ENCODE results near the gene RPL5. TPM values are rescaled to one million over a fixed set of nuclear protein-coding genes. Genes with fewer than 3 reads are reported as not detected.
A peak's percentile ranks its signal among the peaks of the same experiment; 100 is the strongest.

RPL5 gene
- polyA plus RNA-seq, 1 experiment = 2,752 TPM

- DNase-seq (ENCODE audit: low read depth, low spot score) = no peak
- POLR2A ChIA-PET = no interaction called here
- Histone ChIP-seq H3K27me3 (ENCODE audit: control insufficient read depth, insufficient read depth, low read length) (no peaks in the 10 kb centered on the region), H3K4me3 (ENCODE audit: low read depth, low read length) (no peak overlapping the region), H3K9me3 (ENCODE audit: control insufficient read depth, insufficient read depth, low read length) (peaks cover 4% of the 10 kb centered on the region; the same call in 1 of the 2 replicates), H3K27ac (ENCODE audit: low read depth, low read length) (no peak overlapping the region)
- CTCF ChIA-PET = interaction anchor here (0.5 to 16.3 kb wide), 25 partner anchors 11 to 222 kb away, joined by 3 to 458 read pairs (median 12); partner anchors contain the start of gene DIPK1A
- no peak for TF ChIP-seq CTCF (IDR thresholded peaks at IDR 0.05; ENCODE audit: low read depth, low read length)
Observed at GRCh38 chr1:92857817-92858216, 26.0 kb downstream of the RPL5 start.

DNA sequence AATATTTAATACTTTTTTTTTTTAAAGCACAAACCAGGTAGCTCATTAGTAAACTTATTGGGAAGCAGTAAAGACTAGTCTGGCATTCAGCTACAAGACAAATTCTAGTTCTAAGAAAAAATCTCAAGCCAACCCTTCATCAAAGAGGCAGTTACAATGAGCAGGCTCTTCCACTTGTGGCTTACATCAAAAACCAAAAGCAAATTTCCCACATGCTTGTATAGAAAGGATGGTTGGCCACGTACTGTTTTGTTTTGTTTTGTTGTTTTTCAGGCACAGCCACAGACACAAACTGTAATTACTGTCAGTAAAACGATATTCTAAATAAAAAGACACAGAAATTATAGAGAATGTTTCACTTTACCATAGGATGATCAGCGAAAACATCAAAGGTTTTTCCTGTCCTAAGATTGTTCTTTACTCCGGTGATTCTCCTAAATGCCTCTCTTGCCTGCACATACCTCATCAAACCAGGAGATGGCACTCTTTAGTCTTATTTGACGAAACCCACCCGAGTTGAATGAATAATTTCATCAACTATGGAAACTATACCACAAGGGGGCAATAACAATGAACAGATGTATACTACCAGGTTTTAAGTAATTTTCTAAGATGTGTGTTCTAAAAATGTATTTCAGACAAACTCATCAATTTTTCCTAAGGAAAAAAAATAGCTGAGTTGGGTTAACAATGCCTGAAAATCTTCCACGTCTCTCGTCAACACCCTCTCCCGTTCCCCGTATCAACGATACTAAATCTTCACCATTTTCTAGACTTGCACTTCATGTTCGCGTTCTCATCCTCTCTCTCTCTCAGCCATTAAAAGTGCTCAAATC is 26.9 kb downstream of the RPL5 start:
- no peak overlapping the region for H3K27ac ChIP-seq (ENCODE audit: low read depth, low read length)
- TF ChIP-seq CTCF (IDR thresholded peaks at IDR 0.05; ENCODE audit: low read depth, low read length) = peak; percentile 92
- no peaks in the 10 kb centered on the region for H3K27me3 ChIP-seq (ENCODE audit: control insufficient read depth, insufficient read depth, low read length)
- CTCF ChIA-PET = interaction anchor here (0.5 to 16.3 kb wide), 61 partner anchors 8 to 680 kb away, joined by 3 to 458 read pairs (median 4); partner anchors contain the start of gene DIPK1A
- no peak overlapping the region for H3K4me3 ChIP-seq (ENCODE audit: low read depth, low read length)
- DNase-seq (ENCODE audit: low read depth, low spot score) = peak; percentile 62
- peaks cover 4% of the 10 kb centered on the region; the same call in 1 of the 2 replicates for H3K9me3 ChIP-seq (ENCODE audit: control insufficient read depth, insufficient read depth, low read length)
- POLR2A ChIA-PET = interaction anchor here (1.1 kb wide), 1 partner anchor 103 kb away, joined by 3 read pairs; the partner anchor contains the start of gene DIPK1A

GRCh38 chr1:92859400-92860039 is 27.7 kb downstream of the RPL5 start:
- H3K27ac ChIP-seq (ENCODE audit: low read depth, low read length) = no peak overlapping the region
- no peaks in the 10 kb centered on the region for H3K27me3 ChIP-seq (ENCODE audit: control insufficient read depth, insufficient read depth, low read length)
- no peak for TF ChIP-seq CTCF (IDR thresholded peaks at IDR 0.05; ENCODE audit: low read depth, low read length)
- peaks cover 4% of the 10 kb centered on the region; the same call in 1 of the 2 replicates for H3K9me3 ChIP-seq (ENCODE audit: control insufficient read depth, insufficient read depth, low read length)
- no peak for DNase-seq (ENCODE audit: low read depth, low spot score)
- H3K4me3 ChIP-seq (ENCODE audit: low read depth, low read length) = no peak overlapping the region
- CTCF ChIA-PET = interaction anchor here (0.6 to 16.3 kb wide), 53 partner anchors 9 to 680 kb away, joined by 3 to 458 read pairs (median 6); partner anchors contain the start of gene DIPK1A
- POLR2A ChIA-PET = interaction anchor here (1.1 kb wide), 1 partner anchor 102 kb away, joined by 3 read pairs; the partner anchor contains the start of gene DIPK1A

GRCh38 chr1:92862605-92863004 is 30.8 kb downstream of the RPL5 start:
- ChIA-PET POLR2A (no interaction called here), CTCF (interaction anchor here (1.0 to 16.3 kb wide), 2 partner anchors 131 to 139 kb away, joined by 3 to 458 read pairs; no protein-coding TSS in a partner anchor)
- Histone ChIP-seq H3K27me3 (ENCODE audit: control insufficient read depth, insufficient read depth, low read length) (no peaks in the 10 kb centered on the region), H3K4me3 (ENCODE audit: low read depth, low read length) (no peak overlapping the region), H3K27ac (ENCODE audit: low read depth, low read length) (no peak overlapping the region), H3K9me3 (ENCODE audit: control insufficient read depth, insufficient read depth, low read length) (no peaks in the 10 kb centered on the region)
- no peak for DNase-seq (ENCODE audit: low read depth, low spot score)
- TF ChIP-seq CTCF (IDR thresholded peaks at IDR 0.05; ENCODE audit: low read depth, low read length) = no peak

Measured in AG04450 (cell line).